ENCODE data around the gene EML3. TPM values are rescaled to one million over a fixed set of nuclear protein-coding genes. Genes with fewer than 3 reads are reported as not detected.
A peak's percentile ranks its signal among the peaks of the same experiment; 100 is the strongest.

The EML3 gene
- total and polyA plus RNA-seq, 2 of the 13 experiments (the other 11 are each of a cell fraction or from before 2014, with no cell fraction given) = 10.6 to 12.3 TPM

DNA sequence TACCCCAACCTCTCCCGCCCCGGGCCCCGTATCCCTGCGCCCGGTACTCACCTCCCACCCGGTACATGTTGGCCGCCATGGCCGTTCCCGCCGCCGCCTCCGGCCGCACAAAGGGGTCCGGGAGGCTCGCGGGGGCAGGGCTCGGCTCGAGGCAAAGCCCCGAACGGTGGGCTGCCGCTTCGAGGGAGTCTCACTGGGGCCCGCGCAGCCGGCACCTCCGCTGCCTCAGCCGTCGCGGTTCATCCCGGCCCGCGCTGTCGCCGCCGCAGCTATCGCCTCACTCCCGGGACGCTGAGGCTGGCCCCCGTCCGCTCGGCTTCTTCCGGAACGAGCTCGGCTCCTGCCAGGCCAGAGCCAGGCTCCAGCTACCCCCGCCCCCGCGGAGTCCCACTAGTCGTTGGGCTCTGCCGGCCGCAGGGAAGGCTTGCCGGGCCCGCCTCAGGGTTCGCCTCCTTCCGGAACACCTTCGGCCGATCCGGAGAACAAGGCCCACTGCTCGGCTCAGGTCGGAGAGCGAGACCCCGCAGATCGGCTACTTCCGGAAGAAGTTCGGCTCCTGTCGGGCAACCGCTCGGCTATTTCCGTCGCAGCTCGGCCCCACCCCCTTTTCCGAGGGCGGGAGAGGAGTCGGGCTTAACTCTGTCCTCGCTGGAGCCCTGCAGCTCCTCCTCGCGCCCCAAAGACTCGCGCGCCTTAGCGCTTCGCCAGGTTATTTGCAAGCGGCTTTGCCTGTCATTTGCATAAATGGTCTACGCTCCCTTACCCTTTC lies 11.0 kb downstream of the EML3 start, which contains the start of gene MTA2 (continued):
- TF ChIP-seq, protein P1, sequence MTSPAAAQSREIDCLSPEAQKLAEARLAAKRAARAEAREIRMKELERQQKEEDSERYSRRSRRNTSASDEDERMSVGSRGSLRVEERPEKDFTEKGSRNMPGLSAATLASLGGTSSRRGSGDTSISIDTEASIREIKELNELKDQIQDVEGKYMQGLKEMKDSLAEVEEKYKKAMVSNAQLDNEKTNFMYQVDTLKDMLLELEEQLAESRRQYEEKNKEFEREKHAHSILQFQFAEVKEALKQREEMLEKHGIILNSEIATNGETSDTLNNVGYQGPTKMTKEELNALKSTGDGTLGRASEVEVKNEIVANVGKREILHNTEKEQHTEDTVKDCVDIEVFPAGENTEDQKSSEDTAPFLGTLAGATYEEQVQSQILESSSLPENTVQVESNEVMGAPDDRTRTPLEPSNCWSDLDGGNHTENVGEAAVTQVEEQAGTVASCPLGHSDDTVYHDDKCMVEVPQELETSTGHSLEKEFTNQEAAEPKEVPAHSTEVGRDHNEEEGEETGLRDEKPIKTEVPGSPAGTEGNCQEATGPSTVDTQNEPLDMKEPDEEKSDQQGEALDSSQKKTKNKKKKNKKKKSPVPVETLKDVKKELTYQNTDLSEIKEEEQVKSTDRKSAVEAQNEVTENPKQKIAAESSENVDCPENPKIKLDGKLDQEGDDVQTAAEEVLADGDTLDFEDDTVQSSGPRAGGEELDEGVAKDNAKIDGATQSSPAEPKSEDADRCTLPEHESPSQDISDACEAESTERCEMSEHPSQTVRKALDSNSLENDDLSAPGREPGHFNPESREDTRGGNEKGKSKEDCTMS (CRISPR knock-in tag; conservative IDR thresholded peaks at IDR 0.05) = no peak
- TF ChIP-seq, protein P2, sequence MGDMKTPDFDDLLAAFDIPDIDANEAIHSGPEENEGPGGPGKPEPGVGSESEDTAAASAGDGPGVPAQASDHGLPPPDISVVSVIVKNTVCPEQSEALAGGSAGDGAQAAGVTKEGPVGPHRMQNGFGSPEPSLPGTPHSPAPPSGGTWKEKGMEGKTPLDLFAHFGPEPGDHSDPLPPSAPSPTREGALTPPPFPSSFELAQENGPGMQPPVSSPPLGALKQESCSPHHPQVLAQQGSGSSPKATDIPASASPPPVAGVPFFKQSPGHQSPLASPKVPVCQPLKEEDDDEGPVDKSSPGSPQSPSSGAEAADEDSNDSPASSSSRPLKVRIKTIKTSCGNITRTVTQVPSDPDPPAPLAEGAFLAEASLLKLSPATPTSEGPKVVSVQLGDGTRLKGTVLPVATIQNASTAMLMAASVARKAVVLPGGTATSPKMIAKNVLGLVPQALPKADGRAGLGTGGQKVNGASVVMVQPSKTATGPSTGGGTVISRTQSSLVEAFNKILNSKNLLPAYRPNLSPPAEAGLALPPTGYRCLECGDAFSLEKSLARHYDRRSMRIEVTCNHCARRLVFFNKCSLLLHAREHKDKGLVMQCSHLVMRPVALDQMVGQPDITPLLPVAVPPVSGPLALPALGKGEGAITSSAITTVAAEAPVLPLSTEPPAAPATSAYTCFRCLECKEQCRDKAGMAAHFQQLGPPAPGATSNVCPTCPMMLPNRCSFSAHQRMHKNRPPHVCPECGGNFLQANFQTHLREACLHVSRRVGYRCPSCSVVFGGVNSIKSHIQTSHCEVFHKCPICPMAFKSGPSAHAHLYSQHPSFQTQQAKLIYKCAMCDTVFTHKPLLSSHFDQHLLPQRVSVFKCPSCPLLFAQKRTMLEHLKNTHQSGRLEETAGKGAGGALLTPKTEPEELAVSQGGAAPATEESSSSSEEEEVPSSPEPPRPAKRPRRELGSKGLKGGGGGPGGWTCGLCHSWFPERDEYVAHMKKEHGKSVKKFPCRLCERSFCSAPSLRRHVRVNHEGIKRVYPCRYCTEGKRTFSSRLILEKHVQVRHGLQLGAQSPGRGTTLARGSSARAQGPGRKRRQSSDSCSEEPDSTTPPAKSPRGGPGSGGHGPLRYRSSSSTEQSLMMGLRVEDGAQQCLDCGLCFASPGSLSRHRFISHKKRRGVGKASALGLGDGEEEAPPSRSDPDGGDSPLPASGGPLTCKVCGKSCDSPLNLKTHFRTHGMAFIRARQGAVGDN (CRISPR knock-in tag; IDR thresholded peaks at IDR 0.05) = peak; percentile 89
- TF ChIP-seq TOPORS (CRISPR knock-in tag; IDR thresholded peaks at IDR 0.05) = no peak
- TF ChIP-seq, protein P3, sequence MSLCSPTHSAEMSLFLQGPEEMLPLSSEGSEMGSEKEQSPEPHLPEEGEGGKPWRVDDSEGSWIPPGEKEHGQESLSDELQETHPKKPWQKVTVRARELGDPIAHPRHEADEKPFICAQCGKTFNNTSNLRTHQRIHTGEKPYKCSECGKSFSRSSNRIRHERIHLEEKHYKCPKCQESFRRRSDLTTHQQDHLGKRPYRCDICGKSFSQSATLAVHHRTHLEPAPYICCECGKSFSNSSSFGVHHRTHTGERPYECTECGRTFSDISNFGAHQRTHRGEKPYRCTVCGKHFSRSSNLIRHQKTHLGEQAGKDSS (CRISPR knock-in tag; IDR thresholded peaks at IDR 0.05; ENCODE audit: borderline replicate concordance, low read depth) = no peak
- TF ChIP-seq FOXM1 (CRISPR knock-in tag; IDR thresholded peaks at IDR 0.05) = no peak
- TF ChIP-seq, protein P4, sequence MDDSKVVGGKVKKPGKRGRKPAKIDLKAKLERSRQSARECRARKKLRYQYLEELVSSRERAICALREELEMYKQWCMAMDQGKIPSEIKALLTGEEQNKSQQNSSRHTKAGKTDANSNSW (CRISPR knock-in tag; IDR thresholded peaks at IDR 0.05; ENCODE audit: borderline replicate concordance) = no peak; the same call in 1 of the 2 replicates
- peak; percentile 86 for TF ChIP-seq ZNF678 (CRISPR knock-in tag; IDR thresholded peaks at IDR 0.05)
- no peak for TF ChIP-seq KDM3A (CRISPR knock-in tag; IDR thresholded peaks at IDR 0.05; ENCODE audit: low read depth)
- TF ChIP-seq ZEB1 (IDR thresholded peaks at IDR 0.05; ENCODE audit: insufficient replicate concordance, low read depth) = no peak
- TF ChIP-seq ZBTB21 (CRISPR knock-in tag; IDR thresholded peaks at IDR 0.05) = no peak
- TF ChIP-seq, protein P5, sequence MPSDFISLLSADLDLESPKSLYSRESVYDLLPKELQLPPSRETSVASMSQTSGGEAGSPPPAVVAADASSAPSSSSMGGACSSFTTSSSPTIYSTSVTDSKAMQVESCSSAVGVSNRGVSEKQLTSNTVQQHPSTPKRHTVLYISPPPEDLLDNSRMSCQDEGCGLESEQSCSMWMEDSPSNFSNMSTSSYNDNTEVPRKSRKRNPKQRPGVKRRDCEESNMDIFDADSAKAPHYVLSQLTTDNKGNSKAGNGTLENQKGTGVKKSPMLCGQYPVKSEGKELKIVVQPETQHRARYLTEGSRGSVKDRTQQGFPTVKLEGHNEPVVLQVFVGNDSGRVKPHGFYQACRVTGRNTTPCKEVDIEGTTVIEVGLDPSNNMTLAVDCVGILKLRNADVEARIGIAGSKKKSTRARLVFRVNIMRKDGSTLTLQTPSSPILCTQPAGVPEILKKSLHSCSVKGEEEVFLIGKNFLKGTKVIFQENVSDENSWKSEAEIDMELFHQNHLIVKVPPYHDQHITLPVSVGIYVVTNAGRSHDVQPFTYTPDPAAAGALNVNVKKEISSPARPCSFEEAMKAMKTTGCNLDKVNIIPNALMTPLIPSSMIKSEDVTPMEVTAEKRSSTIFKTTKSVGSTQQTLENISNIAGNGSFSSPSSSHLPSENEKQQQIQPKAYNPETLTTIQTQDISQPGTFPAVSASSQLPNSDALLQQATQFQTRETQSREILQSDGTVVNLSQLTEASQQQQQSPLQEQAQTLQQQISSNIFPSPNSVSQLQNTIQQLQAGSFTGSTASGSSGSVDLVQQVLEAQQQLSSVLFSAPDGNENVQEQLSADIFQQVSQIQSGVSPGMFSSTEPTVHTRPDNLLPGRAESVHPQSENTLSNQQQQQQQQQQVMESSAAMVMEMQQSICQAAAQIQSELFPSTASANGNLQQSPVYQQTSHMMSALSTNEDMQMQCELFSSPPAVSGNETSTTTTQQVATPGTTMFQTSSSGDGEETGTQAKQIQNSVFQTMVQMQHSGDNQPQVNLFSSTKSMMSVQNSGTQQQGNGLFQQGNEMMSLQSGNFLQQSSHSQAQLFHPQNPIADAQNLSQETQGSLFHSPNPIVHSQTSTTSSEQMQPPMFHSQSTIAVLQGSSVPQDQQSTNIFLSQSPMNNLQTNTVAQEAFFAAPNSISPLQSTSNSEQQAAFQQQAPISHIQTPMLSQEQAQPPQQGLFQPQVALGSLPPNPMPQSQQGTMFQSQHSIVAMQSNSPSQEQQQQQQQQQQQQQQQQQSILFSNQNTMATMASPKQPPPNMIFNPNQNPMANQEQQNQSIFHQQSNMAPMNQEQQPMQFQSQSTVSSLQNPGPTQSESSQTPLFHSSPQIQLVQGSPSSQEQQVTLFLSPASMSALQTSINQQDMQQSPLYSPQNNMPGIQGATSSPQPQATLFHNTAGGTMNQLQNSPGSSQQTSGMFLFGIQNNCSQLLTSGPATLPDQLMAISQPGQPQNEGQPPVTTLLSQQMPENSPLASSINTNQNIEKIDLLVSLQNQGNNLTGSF (CRISPR knock-in tag; IDR thresholded peaks at IDR 0.05) = no peak; the same call in 1 of the 2 replicates
- no peak; the same call in 1 of the 2 replicates for TF ChIP-seq ZNF589 (CRISPR knock-in tag; conservative IDR thresholded peaks at IDR 0.05)
- TF ChIP-seq GATAD1 (CRISPR knock-in tag; IDR thresholded peaks at IDR 0.05) = peak; percentile 60

Data from HepG2 (cell line).